Erythroblast (primary cell): ENCODE results near the gene ST7L.
"Not testable (repeated sequence)": the region's sequence is repeated elsewhere in the genome, so short reads cannot be mapped to it uniquely, and the experiment has no call there.

Experiments used
- GATA1 ChIP-seq: IDR thresholded peaks from 2 replicates; pipeline ENCODE4 v1.6.1; 2011; ENCODE audit warnings: low read depth, mild to moderate bottlenecking, control low read depth, low read length, moderate library complexity
- POLR2A ChIP-seq: IDR thresholded peaks from 2 replicates; pipeline ENCODE4 v1.6.1; 2011; ENCODE audit warnings: mild to moderate bottlenecking, low read length

GRCh38 chr1:112487686-112488085 lies 131.3 kb downstream of the ST7L start:
- not testable (repeated sequence) for TF ChIP-seq POLR2A, GATA1
